DMS114 treated with DMSO at 0.1 percent for 48 hours (cell line): Measurements from ENCODE around the gene PLAU.
"Not testable (repeated sequence)": the region's sequence is repeated elsewhere in the genome, so short reads cannot be mapped to it uniquely, and the experiment has no call there.

Experiments used
- DNase-seq: peaks from one replicate; lab custom pipeline; 2025; ENCODE audit not compliant: unreplicated experiment; lab: John Stamatoyannopoulos, UW

PLAU gene

GRCh38 chr10:73876566-73876965 is 34.4 kb upstream of the PLAU start:
- no peak for DNase-seq

GRCh38 chr10:73876971-73877370 is 34.0 kb upstream of the PLAU start:
- no peak for DNase-seq

- no peak for DNase-seq
Observed at GRCh38 chr10:73877533-73878160, 33.3 kb upstream of the PLAU start.

- no peak for DNase-seq
Observed at GRCh38 chr10:73878365-73878764, 32.6 kb upstream of the PLAU start.

GRCh38 chr10:73879296-73880173 is 31.4 kb upstream of the PLAU start:
- DNase-seq, result peak; percentile 65

GRCh38 chr10:73881221-73881919 is 29.6 kb upstream of the PLAU start:
- no peak for DNase-seq

- DNase-seq, result no peak
Observed at GRCh38 chr10:73884017-73884416, 26.9 kb upstream of the PLAU start.

GRCh38 chr10:73886085-73886529 is 24.8 kb upstream of the PLAU start:
- peak; percentile 89 for DNase-seq

GRCh38 chr10:73886661-73887293 is 24.2 kb upstream of the PLAU start:
- DNase-seq, result no peak

- DNase-seq, result no peak
Observed at GRCh38 chr10:73887294-73888039, 23.5 kb upstream of the PLAU start.

- no peak for DNase-seq
Observed at GRCh38 chr10:73888514-73888913, 22.4 kb upstream of the PLAU start.

GRCh38 chr10:73889014-73889413 is 21.9 kb upstream of the PLAU start:
- DNase-seq, result no peak

- not testable (repeated sequence) for DNase-seq
Observed at GRCh38 chr10:73889416-73889815, 21.5 kb upstream of the PLAU start.

GRCh38 chr10:73890261-73890660 is 20.7 kb upstream of the PLAU start:
- no peak for DNase-seq

GRCh38 chr10:73890830-73891229 is 20.1 kb upstream of the PLAU start:
- not testable (repeated sequence) for DNase-seq

GRCh38 chr10:73891540-73891939 is 19.4 kb upstream of the PLAU start:
- no peak for DNase-seq

- DNase-seq, result no peak
Observed at GRCh38 chr10:73892310-73893030, 18.5 kb upstream of the PLAU start.

- DNase-seq, result no peak
Observed at GRCh38 chr10:73893426-73893825, 17.5 kb upstream of the PLAU start.

- no peak for DNase-seq
Observed at GRCh38 chr10:73894245-73894971, 16.5 kb upstream of the PLAU start.
